ENCODE data around the gene ADRB2.
A peak's percentile ranks its signal among the peaks of the same experiment; 100 is the strongest.

The ADRB2 gene

DNA sequence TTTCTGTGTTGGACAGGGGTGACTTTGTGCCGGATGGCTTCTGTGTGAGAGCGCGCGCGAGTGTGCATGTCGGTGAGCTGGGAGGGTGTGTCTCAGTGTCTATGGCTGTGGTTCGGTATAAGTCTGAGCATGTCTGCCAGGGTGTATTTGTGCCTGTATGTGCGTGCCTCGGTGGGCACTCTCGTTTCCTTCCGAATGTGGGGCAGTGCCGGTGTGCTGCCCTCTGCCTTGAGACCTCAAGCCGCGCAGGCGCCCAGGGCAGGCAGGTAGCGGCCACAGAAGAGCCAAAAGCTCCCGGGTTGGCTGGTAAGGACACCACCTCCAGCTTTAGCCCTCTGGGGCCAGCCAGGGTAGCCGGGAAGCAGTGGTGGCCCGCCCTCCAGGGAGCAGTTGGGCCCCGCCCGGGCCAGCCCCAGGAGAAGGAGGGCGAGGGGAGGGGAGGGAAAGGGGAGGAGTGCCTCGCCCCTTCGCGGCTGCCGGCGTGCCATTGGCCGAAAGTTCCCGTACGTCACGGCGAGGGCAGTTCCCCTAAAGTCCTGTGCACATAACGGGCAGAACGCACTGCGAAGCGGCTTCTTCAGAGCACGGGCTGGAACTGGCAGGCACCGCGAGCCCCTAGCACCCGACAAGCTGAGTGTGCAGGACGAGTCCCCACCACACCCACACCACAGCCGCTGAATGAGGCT is at the start of gene ADRB2:
Gene ADRB2, plus strand, starts transcription at position 559 of the 686 bp plus-strand sequence. CDS start 221 bp downstream, outside the sequence.
- peak; percentile 51 for DNase-seq (ENCODE audit: low read depth, low spot score)
- TF ChIP-seq, protein P1, sequence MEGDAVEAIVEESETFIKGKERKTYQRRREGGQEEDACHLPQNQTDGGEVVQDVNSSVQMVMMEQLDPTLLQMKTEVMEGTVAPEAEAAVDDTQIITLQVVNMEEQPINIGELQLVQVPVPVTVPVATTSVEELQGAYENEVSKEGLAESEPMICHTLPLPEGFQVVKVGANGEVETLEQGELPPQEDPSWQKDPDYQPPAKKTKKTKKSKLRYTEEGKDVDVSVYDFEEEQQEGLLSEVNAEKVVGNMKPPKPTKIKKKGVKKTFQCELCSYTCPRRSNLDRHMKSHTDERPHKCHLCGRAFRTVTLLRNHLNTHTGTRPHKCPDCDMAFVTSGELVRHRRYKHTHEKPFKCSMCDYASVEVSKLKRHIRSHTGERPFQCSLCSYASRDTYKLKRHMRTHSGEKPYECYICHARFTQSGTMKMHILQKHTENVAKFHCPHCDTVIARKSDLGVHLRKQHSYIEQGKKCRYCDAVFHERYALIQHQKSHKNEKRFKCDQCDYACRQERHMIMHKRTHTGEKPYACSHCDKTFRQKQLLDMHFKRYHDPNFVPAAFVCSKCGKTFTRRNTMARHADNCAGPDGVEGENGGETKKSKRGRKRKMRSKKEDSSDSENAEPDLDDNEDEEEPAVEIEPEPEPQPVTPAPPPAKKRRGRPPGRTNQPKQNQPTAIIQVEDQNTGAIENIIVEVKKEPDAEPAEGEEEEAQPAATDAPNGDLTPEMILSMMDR (IDR thresholded peaks at IDR 0.05; ENCODE audit: insufficient read depth, low read length, missing control alignments), result no peak
- ChIA-PET CTCF (interaction anchor here (0.7 to 2.6 kb wide), 11 partner anchors 9 to 288 kb away, joined by 3 to 11 read pairs (median 5); no protein-coding TSS in a partner anchor), POLR2A (no interaction called here)
- H3K4me3 ChIP-seq (ENCODE audit: low read depth, low read length), result peak within 1 kb of the TSS; percentile 79

GRCh38 chr5:148776780-148777179 is 49.6 kb upstream of the ADRB2 start:
- no peak overlapping the region for H3K4me3 ChIP-seq (ENCODE audit: low read depth, low read length)
- ChIA-PET POLR2A (interaction anchor here (0.6 kb wide), 1 partner anchor 16 kb away, joined by 3 read pairs; no protein-coding TSS in a partner anchor), CTCF (interaction anchor here (0.9 to 1.6 kb wide), 5 partner anchors 43 to 364 kb away, joined by 3 to 5 read pairs (median 3); partner anchors contain the start of gene ABLIM3)
- TF ChIP-seq, protein P1 (IDR thresholded peaks at IDR 0.05; ENCODE audit: insufficient read depth, low read length, missing control alignments), result no peak
- DNase-seq (ENCODE audit: low read depth, low spot score), result peak; percentile 34

GRCh38 chr5:148778882-148779281 is 47.5 kb upstream of the ADRB2 start:
- no peak for DNase-seq (ENCODE audit: low read depth, low spot score)
- POLR2A ChIA-PET, result no interaction called here
- CTCF ChIA-PET, result interaction anchor here (1.0 to 1.3 kb wide), 3 partner anchors 10 to 38 kb away, joined by 3 to 4 read pairs (median 3); no protein-coding TSS in a partner anchor
- no peak overlapping the region for H3K4me3 ChIP-seq (ENCODE audit: low read depth, low read length)
- TF ChIP-seq, protein P1 (IDR thresholded peaks at IDR 0.05; ENCODE audit: insufficient read depth, low read length, missing control alignments), result no peak

- CTCF ChIA-PET, result interaction anchor here (0.8 to 1.7 kb wide), 5 partner anchors 39 to 334 kb away, joined by 3 to 4 read pairs (median 3); no protein-coding TSS in a partner anchor
- POLR2A ChIA-PET, result no interaction called here
- H3K4me3 ChIP-seq (ENCODE audit: low read depth, low read length), result no peak overlapping the region
- no peak for DNase-seq (ENCODE audit: low read depth, low spot score)
- TF ChIP-seq, protein P1 (IDR thresholded peaks at IDR 0.05; ENCODE audit: insufficient read depth, low read length, missing control alignments), result no peak
Measured at GRCh38 chr5:148780711-148781110, 45.7 kb upstream of the ADRB2 start.

GRCh38 chr5:148781766-148782165 is 44.6 kb upstream of the ADRB2 start:
- TF ChIP-seq, protein P1 (IDR thresholded peaks at IDR 0.05; ENCODE audit: insufficient read depth, low read length, missing control alignments), result no peak
- H3K4me3 ChIP-seq (ENCODE audit: low read depth, low read length), result no peak overlapping the region
- ChIA-PET POLR2A (no interaction called here), CTCF (no interaction called here)
- no peak for DNase-seq (ENCODE audit: low read depth, low spot score)

- no peak overlapping the region for H3K4me3 ChIP-seq (ENCODE audit: low read depth, low read length)
- DNase-seq (ENCODE audit: low read depth, low spot score), result no peak
- CTCF ChIA-PET, result interaction anchor here (1.7 to 1.8 kb wide), 2 partner anchors 36 to 45 kb away, joined by 4 read pairs; no protein-coding TSS in a partner anchor
- POLR2A ChIA-PET, result no interaction called here
- TF ChIP-seq, protein P1 (IDR thresholded peaks at IDR 0.05; ENCODE audit: insufficient read depth, low read length, missing control alignments), result no peak
Measured at GRCh38 chr5:148785223-148785622, 41.2 kb upstream of the ADRB2 start.
